H1 (cell line): ENCODE results near the gene SLC13A2. TPM values are rescaled to one million over a fixed set of nuclear protein-coding genes. Genes with fewer than 3 reads are reported as not detected.

Experiments
- CTCF ChIA-PET: fragments of 300-600 bp; sonication (Branson Sonifier 250); formaldehyde crosslinking; loops from one replicate; lab custom pipeline; 2021; ENCODE audit not compliant: partially characterized antibody; lab: Charles Lee
- POLR2A ChIA-PET: fragments of 300-600 bp; sonication (Branson Sonifier 250); formaldehyde crosslinking; loops from one replicate; lab custom pipeline; 2021; ENCODE audit warnings: inconsistent platforms; ENCODE audit not compliant: partially characterized antibody; lab: Charles Lee
- DNase-seq, 2 experiments: peaks; one replicate each; pipeline versions ENCODE4 v3.0.0 to v3.0.0-alpha.2; 2010 to 2022; ENCODE audit warnings: low spot score in 2 of 2, low read depth in 1 of 2, mixed read lengths in 1 of 2
- FAIRE-seq: peaks from 2 replicates; lab custom pipeline; 2011; peaks lifted over from hg19 to GRCh38; lab: Jason Lieb, UNC
- H2AFZ ChIP-seq: 2 replicates; pipeline ENCODE4 v1.8.1; 2012; ENCODE audit warnings: low read length, inconsistent platforms
- H2AK5ac ChIP-seq: 2 replicates; pipeline ENCODE4 v1.6.1; 2013; ENCODE audit warnings: low read depth, low read length
- H2BK120ac ChIP-seq: replicated peaks from 2 replicates; pipeline ENCODE3; 2013; ENCODE audit warnings: low read depth, low read length, inconsistent platforms
- H2BK12ac ChIP-seq: 2 replicates; pipeline ENCODE4 v1.6.1; 2013; ENCODE audit warnings: low read depth, low read length
- H2BK15ac ChIP-seq: 2 replicates; pipeline ENCODE4 v1.6.1; 2013; ENCODE audit warnings: low read length
- H2BK20ac ChIP-seq: 2 replicates; pipeline ENCODE4 v1.6.1; 2013; ENCODE audit warnings: low read length
- H2BK5ac ChIP-seq: 2 replicates; pipeline ENCODE4 v1.6.1; 2013; ENCODE audit warnings: low read depth, low read length
- H3K14ac ChIP-seq: 2 replicates; pipeline ENCODE4 v1.6.1; 2013; ENCODE audit warnings: inconsistent platforms; ENCODE audit not compliant: insufficient read length
- H3K18ac ChIP-seq: 2 replicates; pipeline ENCODE4 v1.6.1; 2013; ENCODE audit warnings: low read length; ENCODE audit errors: extremely low read depth
- H3K23ac ChIP-seq: 2 replicates; pipeline ENCODE4 v1.6.1; 2013; ENCODE audit warnings: inconsistent platforms; ENCODE audit not compliant: insufficient read length
- H3K23me2 ChIP-seq: 2 replicates; pipeline ENCODE4 v1.6.1; 2013; ENCODE audit warnings: low read depth, low read length
- H3K27ac ChIP-seq: 2 replicates; pipeline ENCODE4 v1.6.1; 2011; ENCODE audit warnings: low read depth, low read length, inconsistent platforms
- H3K27me3 ChIP-seq, 4 experiments: replicated peaks in 1 of 4; 1 replicate in 1 of 4; 2 replicates in 3 of 4; pipeline versions ENCODE4 v1.6.1 to v1.8.1; 2011 to 2013; ENCODE audit warnings: low read length in 3 of 4, mild to moderate bottlenecking in 3 of 4, inconsistent platforms in 2 of 4, mixed read lengths in 2 of 4, moderate library complexity in 1 of 4; ENCODE audit not compliant: control insufficient read depth in 3 of 4, insufficient read depth in 3 of 4; ENCODE audit errors: extremely low read depth in 1 of 4
- H3K36me3 ChIP-seq, 4 experiments: 2 replicates each; pipeline versions ENCODE4 v1.6.1 to v1.8.1; 2011 to 2013; ENCODE audit warnings: mild to moderate bottlenecking in 4 of 4, low read length in 3 of 4, moderate library complexity in 2 of 4, control low read depth in 1 of 4, inconsistent platforms in 1 of 4; ENCODE audit not compliant: insufficient read depth in 4 of 4, control insufficient read depth in 2 of 4
- H3K4ac ChIP-seq: replicated peaks from 2 replicates; pipeline ENCODE3; 2013; ENCODE audit warnings: low read length, low read depth, mixed read lengths, inconsistent platforms; ENCODE audit not compliant: insufficient read length
- H3K4me1 ChIP-seq, 4 experiments: replicated peaks in 1 of 4; 1 replicate in 1 of 4; 2 replicates in 3 of 4; pipeline versions ENCODE4 v1.6.1 to v1.8.1; 2011 to 2013; ENCODE audit warnings: low read length in 3 of 4, inconsistent platforms in 2 of 4, mixed read lengths in 1 of 4; ENCODE audit not compliant: insufficient read depth in 4 of 4, control insufficient read depth in 3 of 4
- H3K4me2 ChIP-seq, 2 experiments: 2 replicates each; pipeline versions ENCODE4 v1.6.1 to v1.8.1; 2011 to 2013; ENCODE audit warnings: low read depth in 2 of 2, low read length in 2 of 2, control low read depth in 1 of 2, inconsistent platforms in 1 of 2, mild to moderate bottlenecking in 1 of 2; ENCODE audit not compliant: insufficient read depth in 1 of 2
- H3K4me3 ChIP-seq, 4 experiments: fragments of 200-600, 300-600 bp in 1 of 4; sonication (generic), shearing (Covaris generic), sonication (Bioruptor Twin) in 1 of 4; 2 replicates each; pipeline versions ENCODE4 v1.5.1 to v1.8.1; 2011 to 2016; ENCODE audit warnings: low read length in 4 of 4, low read depth in 3 of 4, control low read depth in 2 of 4, inconsistent platforms in 2 of 4, mild to moderate bottlenecking in 2 of 4, mixed read lengths in 1 of 4, moderate library complexity in 1 of 4; ENCODE audit not compliant: insufficient read depth in 2 of 4; ENCODE audit errors: extremely low read depth in 1 of 4
- H3K56ac ChIP-seq: replicated peaks from 2 replicates; pipeline ENCODE3; 2013; ENCODE audit warnings: low read depth, mild to moderate bottlenecking, mixed read lengths, low read length, inconsistent platforms; ENCODE audit not compliant: insufficient read length
- H3K79me1 ChIP-seq: 2 replicates; pipeline ENCODE4 v1.6.1; 2013; ENCODE audit warnings: low read depth, low read length, control low read depth
- H3K79me2 ChIP-seq, 2 experiments: 2 replicates each; pipeline versions ENCODE4 v1.6.1 to v1.8.1; 2012 to 2013; ENCODE audit warnings: low read length in 2 of 2, mild to moderate bottlenecking in 2 of 2, inconsistent platforms in 1 of 2; ENCODE audit not compliant: insufficient read depth in 2 of 2, control insufficient read depth in 1 of 2
- H3K9ac ChIP-seq, 4 experiments: replicated peaks in 1 of 4; 1 replicate in 1 of 4; 2 replicates in 3 of 4; pipeline versions ENCODE4 v1.6.1 to v1.8.1; 2011 to 2013; ENCODE audit warnings: low read depth in 3 of 4, low read length in 3 of 4, control low read depth in 2 of 4, mild to moderate bottlenecking in 2 of 4, moderate library complexity in 2 of 4, inconsistent platforms in 1 of 4; ENCODE audit errors: extremely low read depth in 1 of 4
- H3K9me3 ChIP-seq, 2 experiments: 2 replicates each; pipeline versions ENCODE4 v1.6.1 to v1.8.1; 2012 to 2013; ENCODE audit warnings: mild to moderate bottlenecking in 2 of 2, moderate library complexity in 2 of 2, control low read depth in 1 of 2, inconsistent platforms in 1 of 2, low read depth in 1 of 2, low read length in 1 of 2, mixed read lengths in 1 of 2; ENCODE audit not compliant: insufficient read depth in 2 of 2
- H4K20me1 ChIP-seq, 2 experiments: replicated peaks in 1 of 2; 2 replicates each; pipeline versions ENCODE3 to v1.8.1; 2011 to 2013; ENCODE audit warnings: inconsistent platforms in 2 of 2, low read length in 2 of 2, mild to moderate bottlenecking in 1 of 2; ENCODE audit not compliant: insufficient read depth in 2 of 2, control insufficient read depth in 1 of 2
- H4K5ac ChIP-seq: 2 replicates; pipeline ENCODE4 v1.6.1; 2013; ENCODE audit warnings: low read length, low read depth, mixed read lengths, inconsistent platforms; ENCODE audit not compliant: insufficient read length
- H4K8ac ChIP-seq: 2 replicates; pipeline ENCODE4 v1.8.0; 2013; ENCODE audit warnings: mild to moderate bottlenecking, moderate library complexity, low read length, inconsistent platforms; ENCODE audit not compliant: insufficient read depth; ENCODE audit errors: extremely low read depth
- H4K91ac ChIP-seq: replicated peaks from 2 replicates; pipeline ENCODE3; 2013; ENCODE audit warnings: low read length, mixed read lengths, inconsistent platforms; ENCODE audit not compliant: insufficient read length
- CTBP2 ChIP-seq: IDR thresholded peaks from 2 replicates; pipeline ENCODE4 v1.7.0; 2011; ENCODE audit warnings: borderline replicate concordance, mild to moderate bottlenecking, moderate library complexity, mixed read lengths, low read length; ENCODE audit not compliant: insufficient read depth, insufficient read length
- KDM5A ChIP-seq: fragments of 200-600 bp; IDR thresholded peaks from 2 replicates; pipeline ENCODE4 v1.7.1; 2012; ENCODE audit warnings: mild to moderate bottlenecking, low read length, inconsistent platforms, mixed read lengths
- SP1 ChIP-seq: IDR thresholded peaks from 2 replicates; pipeline ENCODE4 v1.6.1; 2011; ENCODE audit warnings: low read depth, low read length
- TBP ChIP-seq: IDR thresholded peaks from 2 replicates; pipeline ENCODE4 v1.6.1; 2011; ENCODE audit warnings: low read depth, low read length, improper control_type of control experiment
- TEAD4 ChIP-seq: IDR thresholded peaks from 2 replicates; pipeline ENCODE4 v1.6.1; 2012; ENCODE audit warnings: low read depth, low read length, inconsistent platforms, mixed read lengths
- WGBS, 2 experiments: shearing (Covaris generic) in 1 of 2; methylation state at CpG; one replicate each; pipeline versions ENCODE4 v1.1.6 to v1.1.7; 2013 to 2015; ENCODE audit warnings: low lambda C conversion rate in 2 of 2, mixed read lengths in 2 of 2, inconsistent platforms in 1 of 2, low coverage in 1 of 2, missing lambda C conversion rate in 1 of 2; ENCODE audit not compliant: insufficient replicate concordance in 2 of 2, insufficient coverage in 1 of 2, insufficient read length in 1 of 2; ENCODE audit errors: extremely low coverage in 1 of 2, missing lambda C conversion rate in 1 of 2; 5-methylcytosine and 5-hydroxymethylcytosine counted together
- polyA plus RNA-seq, 7 experiments: library from polyadenylated mRNA; depleted of rRNA in 3 of 7; stranded (reverse) in 5 of 7; unstranded in 2 of 7; fragments of >200 nt in 5 of 7; fragments of 200-250 nt in 2 of 7; gene quantifications; 1 replicate in 5 of 7; 2 replicates in 1 of 7; 4 replicates in 1 of 7; pipeline versions ENCODE4 v1.2.1 to v1.2.3, GENCODE V29; 2011 to 2013; ENCODE audit warnings: missing spikeins in 2 of 7, mixed read lengths in 2 of 7
- total RNA-seq: library from RNA; stranded (reverse); fragmentation: NEBNext Ultra II Directional; extraction: Animal tissue kit (Norgen Biotek cat#: 25700); gene quantifications from 2 replicates; pipeline ENCODE4 v1.2.1, GENCODE V29; 2021

The SLC13A2 gene
- total and polyA plus RNA-seq, 2 of the 8 experiments (the other 6 are each of a cell fraction or from before 2014, with no cell fraction given): not detected

- H3K79me2 ChIP-seq: no peaks in the 10 kb centered on the region
- DNase-seq: peak in 1 of 2 experiments; percentile 31
- no peak overlapping the region for H2BK15ac ChIP-seq
- no peak overlapping the region for H3K4me2 ChIP-seq
- no peak overlapping the region for H3K56ac ChIP-seq
- ChIA-PET POLR2A (no interaction called here), CTCF (interaction anchor here (1.0 to 1.9 kb wide), 3 partner anchors 15 to 101 kb away, joined by 3 to 4 read pairs (median 3); partner anchors contain the start of gene VTN)
- H3K4ac ChIP-seq: no peak overlapping the region
- H3K4me3 ChIP-seq: no peak overlapping the region
- no peak for TF ChIP-seq KDM5A
- TF ChIP-seq TEAD4: no peak
- no peak for TF ChIP-seq TBP
- TF ChIP-seq SP1: no peak
- TF ChIP-seq CTBP2: no peak
- H3K14ac ChIP-seq: no peak overlapping the region
- no peak overlapping the region for H4K5ac ChIP-seq
- H3K9ac ChIP-seq: no peak overlapping the region
- 88% methylated on average over 15 of the region's 15 CpGs; no CpG with 5 or more reads in 1 of the 2 experiments for WGBS, 2 experiments
- no peak overlapping the region for H4K91ac ChIP-seq
- no peak overlapping the region for H2BK5ac ChIP-seq
- no peaks in the 10 kb centered on the region; a peak in 2 of 7 replicates for H3K27me3 ChIP-seq
- H2BK12ac ChIP-seq: no peak overlapping the region
- H4K8ac ChIP-seq: no peak overlapping the region
- H4K20me1 ChIP-seq: no peaks in the 10 kb centered on the region
- H3K23ac ChIP-seq: no peak overlapping the region
- no peak overlapping the region for H2AK5ac ChIP-seq
- H3K27ac ChIP-seq: no peak overlapping the region
- FAIRE-seq: no peak
- H3K18ac ChIP-seq: no peak overlapping the region
- H2AFZ ChIP-seq: peak overlapping the region; percentile 2; the same call in 1 of the 2 replicates
- no peak overlapping the region for H2BK120ac ChIP-seq
- no peaks in the 10 kb centered on the region for H3K4me1 ChIP-seq
- no peaks in the 10 kb centered on the region for H3K79me1 ChIP-seq
- H3K9me3 ChIP-seq: no peaks in the 10 kb centered on the region
- no peak overlapping the region for H2BK20ac ChIP-seq
- peaks cover 2% of the 10 kb centered on the region; the same call in 1 of the 2 replicates for H3K23me2 ChIP-seq
- no peaks in the 10 kb centered on the region for H3K36me3 ChIP-seq
Measured at GRCh38 chr17:28471531-28472342, 1.7 kb upstream of the SLC13A2 start.
